ENCODE data around the gene AXDND1.

- peak; percentile 84 for TF ChIP-seq CTCF (conservative IDR thresholded peaks at IDR 0.05)
- TF ChIP-seq ZFX (IDR thresholded peaks at IDR 0.05), result no peak
These were observed 4.1 kb downstream of the AXDND1 start for GRCh38 chr1:179369751-179370341.
